HG03354 (cell line): Measurements from ENCODE around the gene C6.

Source experiments
- ATAC-seq: cut with Tn5 transposase; IDR thresholded peaks from one replicate; pipeline ENCODE4 v1.9.1; 2021; ENCODE audit warnings: mild to moderate bottlenecking; ENCODE audit not compliant: unreplicated experiment, poor library complexity, severe bottlenecking

Gene C6

GRCh38 chr5:41145306-41145705 lies 68.0 kb downstream of the C6 start:
- no peak for ATAC-seq

- ATAC-seq, result no peak
Measured at GRCh38 chr5:41143131-41143901, 70.0 kb downstream of the C6 start.

- no peak for ATAC-seq
Measured at GRCh38 chr5:41127967-41128690, 85.2 kb downstream of the C6 start.

GRCh38 chr5:41122459-41122858 lies 90.9 kb downstream of the C6 start:
- ATAC-seq, result no peak

- no peak for ATAC-seq
Measured at GRCh38 chr5:41120600-41120999, 92.7 kb downstream of the C6 start.

- no peak for ATAC-seq
Measured at GRCh38 chr5:41118177-41118576, 95.2 kb downstream of the C6 start.

GRCh38 chr5:41115281-41115680 lies 98.1 kb downstream of the C6 start:
- no peak for ATAC-seq

- ATAC-seq, result no peak
Measured at GRCh38 chr5:41112486-41113455, 100.6 kb downstream of the C6 start.

- ATAC-seq, result no peak
Measured at GRCh38 chr5:41109186-41109585, 104.1 kb downstream of the C6 start.

GRCh38 chr5:41102341-41102740 lies 111.0 kb downstream of the C6 start:
- no peak for ATAC-seq

GRCh38 chr5:41097642-41098041 lies 115.7 kb downstream of the C6 start:
- no peak for ATAC-seq

GRCh38 chr5:41095324-41096101 lies 117.8 kb downstream of the C6 start:
- ATAC-seq, result no peak

- no peak for ATAC-seq
Measured at GRCh38 chr5:41094871-41095270, 118.5 kb downstream of the C6 start.

GRCh38 chr5:41093803-41094202 lies 119.5 kb downstream of the C6 start:
- ATAC-seq, result no peak
